Endothelial cell of umbilical vein (primary cell): Measurements from ENCODE around the gene FCF1. TPM values are rescaled to one million over a fixed set of nuclear protein-coding genes. Genes with fewer than 3 reads are reported as not detected.

ENCODE experiments used
- BruUV-seq: library from RNA; stranded (reverse); fragments of 400-500 nt; replicated peaks from 2 replicates; lab custom pipeline; 2021; lab: Mats Ljungman, UMichigan
- CTCF ChIA-PET: fragments of 300-600, 350-600 bp; sonication (Branson Sonifier 250); formaldehyde crosslinking; loops from one replicate; lab custom pipeline; 2021; ENCODE audit warnings: antibody characterized with exemption, inconsistent platforms; lab: Charles Lee
- POLR2A ChIA-PET: fragments of 300-600, 350-600 bp; sonication (Branson Sonifier 250); formaldehyde crosslinking; loops from one replicate; lab custom pipeline; 2021; ENCODE audit warnings: antibody characterized with exemption, inconsistent platforms; lab: Charles Lee
- DNase-seq: peaks from one replicate; pipeline ENCODE4 v3.0.0-alpha.2; 2011; ENCODE audit warnings: low read depth, low spot score
- FAIRE-seq: peaks from 2 replicates; lab custom pipeline; 2011; peaks lifted over from hg19 to GRCh38; lab: Jason Lieb, UNC
- H2AFZ ChIP-seq: 2 replicates; pipeline ENCODE4 v1.6.0; 2012; ENCODE audit warnings: low read depth, low read length, control low read depth, inconsistent platforms
- H3K27ac ChIP-seq: 2 replicates; pipeline ENCODE4 v1.5.1; 2011; ENCODE audit warnings: low read depth, mild to moderate bottlenecking, control low read depth, low read length, moderate library complexity; ENCODE audit not compliant: insufficient read depth
- H3K27me3 ChIP-seq, 2 experiments: 2 replicates each; pipeline versions ENCODE4 v1.6.0 to v1.6.1; 2011; ENCODE audit warnings: low read length in 2 of 2, mixed read lengths in 1 of 2; ENCODE audit not compliant: control insufficient read depth in 2 of 2, insufficient read depth in 2 of 2
- H3K36me3 ChIP-seq, 2 experiments: 2 replicates in 1 of 2; 3 replicates in 1 of 2; pipeline ENCODE4 v1.5.1; 2011; ENCODE audit warnings: low read length in 2 of 2, mild to moderate bottlenecking in 1 of 2, moderate library complexity in 1 of 2; ENCODE audit not compliant: control insufficient read depth in 2 of 2, insufficient read depth in 2 of 2; ENCODE audit errors: extremely low read depth in 1 of 2
- H3K4me1 ChIP-seq: 3 replicates; pipeline ENCODE4 v1.5.1; 2011; ENCODE audit warnings: mild to moderate bottlenecking, low read length; ENCODE audit not compliant: control insufficient read depth, insufficient read depth; ENCODE audit errors: extremely low read depth
- H3K4me2 ChIP-seq: 2 replicates; pipeline ENCODE4 v1.6.1; 2011; ENCODE audit warnings: low read length, control low read depth, mixed read lengths; ENCODE audit not compliant: insufficient read depth
- H3K4me3 ChIP-seq, 3 experiments: fragments of 200-600 bp in 1 of 3; sonication (generic), shearing (Covaris generic) in 1 of 3; replicated peaks in 1 of 3; 2 replicates each; pipeline ENCODE4 v1.5.1; 2011 to 2016; ENCODE audit warnings: control low read depth in 3 of 3, low read length in 3 of 3, mild to moderate bottlenecking in 2 of 3, inconsistent platforms in 1 of 3, low read depth in 1 of 3, moderate library complexity in 1 of 3; ENCODE audit not compliant: insufficient read depth in 1 of 3
- H3K79me2 ChIP-seq: 2 replicates; pipeline ENCODE4 v1.6.0; 2012; ENCODE audit warnings: low read length, inconsistent platforms; ENCODE audit not compliant: control insufficient read depth, insufficient read depth
- H3K9ac ChIP-seq: replicated peaks from 2 replicates; pipeline ENCODE3; 2011; ENCODE audit warnings: low read length, control low read depth; ENCODE audit not compliant: insufficient read depth; ENCODE audit errors: extremely low read depth
- H3K9me1 ChIP-seq: replicated peaks from 3 replicates; pipeline ENCODE4 v1.6.0; 2011; ENCODE audit warnings: mild to moderate bottlenecking, low read length; ENCODE audit not compliant: control insufficient read depth, insufficient read depth; ENCODE audit errors: extremely low read depth
- H3K9me3 ChIP-seq: replicated peaks from 2 replicates; pipeline ENCODE4 v1.5.1; 2012; ENCODE audit warnings: low read length, inconsistent platforms; ENCODE audit not compliant: control insufficient read depth, insufficient read depth
- H4K20me1 ChIP-seq: replicated peaks from 2 replicates; pipeline ENCODE3; 2011; ENCODE audit warnings: mild to moderate bottlenecking, low read length; ENCODE audit not compliant: control insufficient read depth, insufficient read depth; ENCODE audit errors: extremely low read depth
- CTCF ChIP-seq, 2 donors: IDR thresholded peaks; 1 replicate in 1 of 2; 2 replicates in 1 of 2; pipeline ENCODE4 v1.5.1; 2011; ENCODE audit warnings: low read length in 2 of 2, mild to moderate bottlenecking in 2 of 2, moderate library complexity in 2 of 2, control low read depth in 1 of 2, inconsistent platforms in 1 of 2, low read depth in 1 of 2; ENCODE audit not compliant: insufficient read depth in 1 of 2; ENCODE audit errors: extremely low read depth in 1 of 2
- EZH2 ChIP-seq: IDR thresholded peaks from 2 replicates; pipeline ENCODE4 v1.6.1; 2012; ENCODE audit warnings: borderline replicate concordance, low read depth, mild to moderate bottlenecking, moderate library complexity, low read length, inconsistent platforms; ENCODE audit not compliant: severe bottlenecking
- FOS ChIP-seq: IDR thresholded peaks from 2 replicates; pipeline ENCODE4 v1.6.1; 2011; ENCODE audit warnings: mild to moderate bottlenecking, low read length, moderate library complexity, borderline replicate concordance; ENCODE audit not compliant: insufficient read depth
- GATA2 ChIP-seq: IDR thresholded peaks from 2 replicates; pipeline ENCODE4 v1.7.0; 2011; ENCODE audit warnings: low read depth, mild to moderate bottlenecking, moderate library complexity, mixed read lengths, low read length; ENCODE audit not compliant: insufficient read length, insufficient read depth
- MAX ChIP-seq: IDR thresholded peaks from 2 replicates; pipeline ENCODE4 v1.6.1; 2011; ENCODE audit not compliant: insufficient read depth, insufficient read length
- MYC ChIP-seq: IDR thresholded peaks from one replicate; pipeline ENCODE4 v1.6.1; 2011; ENCODE audit warnings: mild to moderate bottlenecking, low read depth, low read length
- POLR2A ChIP-seq: IDR thresholded peaks from 2 replicates; pipeline ENCODE4 v1.6.1; 2012; ENCODE audit warnings: low read depth, mild to moderate bottlenecking, control low read depth, low read length
- POLR2AphosphoS5 ChIP-seq: IDR thresholded peaks from 2 replicates; pipeline ENCODE4 v1.6.1; 2012; ENCODE audit warnings: low read depth, mild to moderate bottlenecking, control low read depth, low read length, moderate library complexity; ENCODE audit not compliant: insufficient read depth
- dilution Hi-C: fragments of 300-500 bp; cut with MboI; formaldehyde crosslinking; loops from one replicate; pipeline ENCODE4 v1.15.0; 2019; ENCODE audit warnings: low sequenced_read_pairs; ENCODE audit not compliant: extremely low pct_ligation_motif_present
- intact Hi-C: fragments of 100-400 bp; cut with micrococcal nuclease; formaldehyde crosslinking; loops from one replicate; pipeline ENCODE4 v1.10.0; 2022
- polyA plus RNA-seq, 4 experiments: library from polyadenylated mRNA; depleted of rRNA in 3 of 4; stranded (reverse) in 3 of 4; unstranded in 1 of 4; fragments of >200 nt; gene quantifications; 2 replicates each; pipeline versions ENCODE4 v1.2.1 to v1.2.3, GENCODE V29; 2011 to 2012; ENCODE audit warnings: missing spikeins in 1 of 4
- total RNA-seq: library from RNA; stranded (reverse); gene quantifications from 2 replicates; pipeline ENCODE4 v1.2.3, GENCODE V29; 2021

The FCF1 gene
- total and polyA plus RNA-seq, 2 donors (not counting 3 experiments of a cell fraction or from before 2014, with no cell fraction given): 26.2 to 58.2 TPM

GRCh38 chr14:74732387-74732786, 19.4 kb downstream of the FCF1 start:
- Histone ChIP-seq H3K36me3 (peaks cover 6 to 18% of the 10 kb centered on the region in 2 experiments), H3K4me3 (no peak overlapping the region), H3K4me2 (no peak overlapping the region), H3K79me2 (no peaks in the 10 kb centered on the region), H3K4me1 (no peaks in the 10 kb centered on the region), H3K9ac (no peak overlapping the region), H3K9me1 (no peaks in the 10 kb centered on the region), H3K9me3 (no peaks in the 10 kb centered on the region), H4K20me1 (no peaks in the 10 kb centered on the region), H3K27ac (no peak overlapping the region), H2AFZ (no peak overlapping the region), H3K27me3 (no peaks in the 10 kb centered on the region)
- ChIA-PET CTCF (interaction anchor here (1.8 to 2.7 kb wide), 2 partner anchors 72 to 123 kb away, joined by 4 to 10 read pairs; no protein-coding TSS in a partner anchor), POLR2A (no interaction called here)
- no peak for FAIRE-seq
- intact Hi-C loops (no loop called here), dilution Hi-C loops (no loop called here)
- TF ChIP-seq POLR2A (no peak), EZH2 (no peak), MYC (no peak), FOS (no peak), POLR2AphosphoS5 (no peak), MAX (no peak), CTCF (IDR thresholded peaks at IDR 0.05; ENCODE audit: extremely low read depth in 1 of 2, insufficient read depth in 1 of 2, low read depth in 1 of 2, low read length in 2 of 2) (no peak), GATA2 (no peak)
- no TSS peak for BruUV-seq
- no peak for DNase-seq
